Natural killer cell (primary cell): ENCODE measurements around the gene ERP27. TPM values are rescaled to one million over a fixed set of nuclear protein-coding genes. Genes with fewer than 3 reads are reported as not detected.

Experiments used
- ATAC-seq, 3 donors: fragments of 150-1000 bp in 2 of 3; fragments of 200-7000 bp in 1 of 3; cut with Tn5 transposase; 1 replicate in 1 of 3; 2 replicates in 2 of 3; pipeline ENCODE4 v1.10.0; 2021; ENCODE audit warnings: mild to moderate bottlenecking in 2 of 3, moderate library complexity in 2 of 3
- DNase-seq, 2 donors: peaks; one replicate each; pipeline versions ENCODE4 v3.0.0 to v3.0.0-alpha.2; 2013 to 2021; ENCODE audit warnings: mixed read lengths in 1 of 2
- H3K27ac ChIP-seq: one replicate; pipeline ENCODE4 v1.5.1; 2013; ENCODE audit warnings: mild to moderate bottlenecking, low read length
- H3K27me3 ChIP-seq: one replicate; pipeline ENCODE4 v1.6.1; 2013; ENCODE audit warnings: low read length; ENCODE audit not compliant: control insufficient read depth, insufficient read depth
- H3K36me3 ChIP-seq: one replicate; pipeline ENCODE4 v1.6.1; 2013; ENCODE audit warnings: low read length; ENCODE audit not compliant: control insufficient read depth, insufficient read depth
- H3K4me1 ChIP-seq: one replicate; pipeline ENCODE4 v1.6.1; 2013; ENCODE audit warnings: low read length; ENCODE audit not compliant: control insufficient read depth, insufficient read depth
- H3K4me3 ChIP-seq: one replicate; pipeline ENCODE4 v1.5.1; 2013; ENCODE audit warnings: low read length
- H3K9me3 ChIP-seq: one replicate; pipeline ENCODE4 v1.6.1; 2013; ENCODE audit warnings: low read length; ENCODE audit not compliant: control insufficient read depth, insufficient read depth
- H3K27ac Mint-ChIP-seq, 2 donors: one replicate each; pipeline ENCODE4 v1.8.0; 2022; ENCODE audit warnings: mild to moderate bottlenecking in 2 of 2, mixed read lengths in 2 of 2, moderate library complexity in 1 of 2
- H3K27me3 Mint-ChIP-seq, 2 donors: one replicate each; pipeline ENCODE4 v1.8.0; 2022; ENCODE audit warnings: low read depth in 2 of 2, mixed read lengths in 2 of 2
- H3K36me3 Mint-ChIP-seq: one replicate; pipeline ENCODE4 v1.8.0; 2022; ENCODE audit warnings: mixed read lengths
- H3K4me1 Mint-ChIP-seq, 2 donors: one replicate each; pipeline ENCODE4 v1.8.0; 2022; ENCODE audit warnings: mixed read lengths in 2 of 2
- H3K4me3 Mint-ChIP-seq: one replicate; pipeline ENCODE4 v1.8.0; 2022; ENCODE audit warnings: mild to moderate bottlenecking, moderate library complexity, mixed read lengths
- H3K9me3 Mint-ChIP-seq, 2 donors: one replicate each; pipeline ENCODE4 v1.8.0; 2022; ENCODE audit warnings: mixed read lengths in 2 of 2
- CTCF ChIP-seq: fragments of 200-600 bp; IDR thresholded peaks from one replicate; pipeline ENCODE4 v1.8.0; 2022; ENCODE audit warnings: antibody characterized with exemption
- WGBS: methylation state at CpG from one replicate; pipeline ENCODE4 v1.1.7; 2013; ENCODE audit warnings: missing lambda C conversion rate; ENCODE audit not compliant: insufficient coverage; 5-methylcytosine and 5-hydroxymethylcytosine counted together
- intact Hi-C: fragments of 100-400 bp; cut with micrococcal nuclease; formaldehyde crosslinking; loops from one replicate; pipeline ENCODE4 v1.14.2; 2022
- total RNA-seq, 4 donors: library from RNA; stranded (reverse); fragments of 120-200 nt in 1 of 4; gene quantifications; one replicate each; pipeline versions ENCODE4 v1.2.3 to v1.2.4, GENCODE V29; 2013 to 2022

Gene ERP27
- total RNA-seq, 3 donors from 2014 or later (not counting 1 experiment from before 2014, with no cell fraction given) = 9.8 to 15.2 (median 12.3) TPM

GRCh38 chr12:14952299-14952921 lies 14.1 kb upstream of the ERP27 start:
- 20% methylated on average over 6 of the region's 7 CpGs for WGBS
- no peak overlapping the region for H3K4me3 ChIP-seq

GRCh38 chr12:14951851-14952250 lies 13.5 kb upstream of the ERP27 start:
- Histone ChIP-seq H3K27me3 (no peaks in the 10 kb centered on the region), H3K9me3 (no peaks in the 10 kb centered on the region), H3K27ac (peak overlapping the region; percentile 81), H3K4me3 (no peak overlapping the region), H3K4me1 (peaks cover 55% of the 10 kb centered on the region), H3K36me3 (peaks cover 49% of the 10 kb centered on the region)
- no peak for TF ChIP-seq CTCF
- H3K36me3 Mint-ChIP-seq = peaks cover 30% of the 10 kb centered on the region
- H3K4me3 Mint-ChIP-seq = peak overlapping the region; percentile 82
- DNase-seq = peak in 1 of 2 donors; percentile 41
- ATAC-seq = no peak
- WGBS = 0% methylated on average over 1 of the region's 1 CpG
- peaks cover 82 to 92% of the 10 kb centered on the region in 2 donors for H3K4me1 Mint-ChIP-seq
- peak overlapping the region; percentile 94 to 95 for H3K27ac Mint-ChIP-seq
- intact Hi-C loops = loop anchor here (1.0 to 2.0 kb wide), 2 partner anchors 9 to 181 kb away; partner anchors contain the start of gene ARHGDIB
- H3K27me3 Mint-ChIP-seq = no peaks in the 10 kb centered on the region
- no peaks in the 10 kb centered on the region for H3K9me3 Mint-ChIP-seq

More at GRCh38 chr12:14952299-14952921, 14.1 kb upstream of the ERP27 start:
- Histone ChIP-seq H3K4me1 (peaks cover 57% of the 10 kb centered on the region), H3K9me3 (no peaks in the 10 kb centered on the region), H3K27me3 (no peaks in the 10 kb centered on the region), H3K36me3 (peaks cover 48% of the 10 kb centered on the region), H3K27ac (peak overlapping the region; percentile 81)
- peak overlapping the region; percentile 82 for H3K4me3 Mint-ChIP-seq
- ATAC-seq (peak; percentile 67 to 86 (median 78)), DNase-seq (peak in 1 of 2 donors; percentile 87)
- TF ChIP-seq CTCF = no peak
- no peaks in the 10 kb centered on the region for H3K27me3 Mint-ChIP-seq
- peaks cover 82 to 93% of the 10 kb centered on the region in 2 donors for H3K4me1 Mint-ChIP-seq
- intact Hi-C loops = loop anchor here (1.0 to 2.0 kb wide), 2 partner anchors 9 to 182 kb away; partner anchors contain the start of gene ARHGDIB
- peaks cover 25% of the 10 kb centered on the region for H3K36me3 Mint-ChIP-seq
- H3K27ac Mint-ChIP-seq = peak overlapping the region; percentile 94 to 95
- H3K9me3 Mint-ChIP-seq = no peaks in the 10 kb centered on the region

- DNase-seq = peak in 1 of 2 donors; percentile 49
- no peaks in the 10 kb centered on the region for H3K27me3 Mint-ChIP-seq
- intact Hi-C loops = no loop called here
These were observed 12.8 kb upstream of the ERP27 start for GRCh38 chr12:14950982-14951746.

More at GRCh38 chr12:14950982-14951746, 12.8 kb upstream of the ERP27 start:
- WGBS = 60% methylated on average over 6 of the region's 6 CpGs
- TF ChIP-seq CTCF = no peak
- Mint-ChIP-seq H3K4me1 (peaks cover 82 to 92% of the 10 kb centered on the region in 2 donors), H3K36me3 (peaks cover 37% of the 10 kb centered on the region), H3K4me3 (peak overlapping the region; percentile 82), H3K9me3 (no peaks in the 10 kb centered on the region), H3K27ac (peak overlapping the region; percentile 94 to 95)
- no peak for ATAC-seq
- no peaks in the 10 kb centered on the region for H3K9me3 ChIP-seq
- no peak overlapping the region for H3K4me3 ChIP-seq
- peak overlapping the region; percentile 81 for H3K27ac ChIP-seq
- H3K4me1 ChIP-seq = peaks cover 52% of the 10 kb centered on the region
- peaks cover 56% of the 10 kb centered on the region for H3K36me3 ChIP-seq
- no peaks in the 10 kb centered on the region for H3K27me3 ChIP-seq
